Right forelimb (tissue), 1 donor: ENCODE data around the gene LGALS3BP.

Source experiments
- DNase-seq: peaks from one replicate; pipeline ENCODE4 v3.0.0-alpha.2; 2018

Gene LGALS3BP

GRCh38 chr17:78935419-78936323 lies 44.1 kb downstream of the LGALS3BP start:
- peak; percentile 82 for DNase-seq

- no peak for DNase-seq
These were observed 44.9 kb downstream of the LGALS3BP start for GRCh38 chr17:78934681-78935418.

- DNase-seq, result peak; percentile 97
These were observed 45.7 kb downstream of the LGALS3BP start for GRCh38 chr17:78933959-78934568.

DNA sequence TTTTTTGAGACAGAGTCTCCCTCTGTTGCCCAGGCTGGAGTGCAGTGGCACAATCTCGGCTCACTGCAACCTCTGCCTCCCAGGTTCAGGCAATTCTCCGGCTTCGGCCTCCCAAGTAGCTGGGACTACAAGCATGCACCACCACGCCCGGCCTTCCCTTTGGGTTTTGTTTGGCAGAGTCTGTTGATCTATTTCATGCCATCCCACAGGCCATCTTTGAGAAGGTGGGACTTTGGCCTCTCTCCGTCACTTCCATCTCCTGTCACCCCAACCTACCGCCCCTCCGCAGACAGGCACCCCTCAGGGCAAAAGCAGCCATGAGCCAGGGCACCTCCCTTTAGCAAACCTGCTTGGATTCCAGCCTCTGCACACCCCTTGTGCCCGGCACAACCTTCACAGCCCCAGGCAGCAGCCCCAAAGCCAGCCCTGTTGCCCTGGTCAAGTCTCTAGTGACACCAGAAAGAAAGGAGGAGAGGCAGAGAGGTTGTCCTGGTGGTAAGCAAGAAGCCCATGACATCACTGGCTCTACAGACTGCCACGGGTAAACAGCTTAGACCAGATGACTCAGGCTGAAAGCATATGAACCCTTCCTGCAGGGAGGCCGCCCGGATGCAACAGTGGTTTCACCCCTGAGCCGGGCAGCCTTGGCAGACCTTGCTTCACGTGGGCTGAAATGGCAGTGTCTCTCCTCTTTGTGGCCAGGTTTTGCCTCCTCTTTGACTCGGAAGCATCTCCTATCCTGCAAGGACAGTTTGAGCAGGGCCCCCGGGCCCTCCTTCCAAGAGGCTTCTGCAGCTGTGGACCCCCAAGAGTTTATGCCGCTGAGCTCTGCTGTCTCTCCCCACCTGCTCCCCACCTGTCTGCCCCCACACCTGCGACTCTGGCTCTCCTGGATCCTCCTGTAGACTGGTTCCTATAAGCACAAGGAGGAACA lies 46.4 kb downstream of the LGALS3BP start:
- DNase-seq, result no peak

DNA sequence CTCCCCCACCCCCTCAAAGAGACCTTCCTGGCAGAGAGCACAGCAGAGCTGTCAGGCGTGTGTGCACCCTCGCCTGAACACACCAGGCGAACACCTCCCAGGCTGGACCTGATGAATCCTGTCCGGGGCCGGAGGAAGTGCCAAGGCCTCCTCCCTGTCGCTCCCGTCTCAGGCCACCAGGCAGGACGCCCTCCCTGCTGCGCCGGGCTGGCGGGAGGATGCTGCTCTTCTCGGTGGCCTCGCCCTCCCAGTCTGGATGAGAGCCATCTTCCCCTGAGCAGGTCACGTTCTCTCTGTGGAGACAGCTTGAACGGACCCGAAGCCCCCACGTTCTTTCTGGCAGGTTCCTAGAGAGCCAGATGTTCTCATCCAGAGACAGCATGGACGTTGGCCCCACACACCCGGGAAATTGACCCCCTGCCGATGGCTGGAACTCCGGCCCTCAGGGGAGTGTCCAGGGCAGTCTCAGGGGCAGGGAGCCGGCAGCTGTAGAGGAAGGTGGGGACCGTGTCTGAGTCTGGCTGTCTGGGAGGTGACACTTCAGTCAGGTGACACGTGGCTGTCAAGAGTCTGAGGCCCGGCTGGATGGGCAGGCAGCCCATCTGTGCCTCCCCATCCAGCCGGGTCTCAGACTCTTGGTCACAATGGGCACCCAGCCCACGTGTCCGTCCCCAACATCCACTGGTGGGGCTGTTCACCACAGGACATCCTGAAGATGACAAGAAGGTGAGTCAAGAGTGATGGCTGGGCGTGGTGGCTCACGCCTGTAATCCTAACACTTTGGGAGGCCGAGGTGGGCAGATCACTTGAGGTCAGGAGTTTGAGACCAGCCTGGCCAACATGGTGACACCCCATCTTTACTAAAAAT lies 49.6 kb downstream of the LGALS3BP start:
- DNase-seq, result no peak

GRCh38 chr17:78925662-78926555 lies 53.8 kb downstream of the LGALS3BP start:
- peak; percentile 87 for DNase-seq

DNA sequence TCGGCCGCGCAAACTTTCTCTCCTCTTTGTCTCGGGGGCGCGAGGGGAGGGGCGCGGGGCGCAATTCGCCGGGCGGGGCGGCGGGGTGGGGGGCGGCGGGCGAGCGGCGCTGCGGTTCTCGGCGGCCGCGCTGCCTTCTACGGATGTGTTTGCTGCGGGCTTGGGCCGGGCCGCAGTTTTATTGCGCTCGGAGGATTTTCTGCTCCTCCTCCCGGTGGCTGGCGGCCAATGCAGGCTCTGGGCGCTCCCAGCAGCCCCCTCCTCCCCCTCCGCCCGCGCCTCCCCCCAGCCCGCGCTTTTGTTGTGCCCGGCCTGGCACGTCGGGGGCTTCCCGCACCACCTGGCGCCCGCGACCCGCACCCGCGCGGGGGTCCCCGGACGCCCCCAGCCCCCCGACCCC lies 54.5 kb downstream of the LGALS3BP start, which contains the start of gene TIMP2:
TSS of gene TIMP2 (minus strand) at position 154 of the 400 bp plus-strand sequence. CDS start 299 bp downstream, outside the sequence.
- DNase-seq, result peak; percentile 93

GRCh38 chr17:78924481-78925151 lies 55.1 kb downstream of the LGALS3BP start:
- DNase-seq, result peak; percentile 71

DNA sequence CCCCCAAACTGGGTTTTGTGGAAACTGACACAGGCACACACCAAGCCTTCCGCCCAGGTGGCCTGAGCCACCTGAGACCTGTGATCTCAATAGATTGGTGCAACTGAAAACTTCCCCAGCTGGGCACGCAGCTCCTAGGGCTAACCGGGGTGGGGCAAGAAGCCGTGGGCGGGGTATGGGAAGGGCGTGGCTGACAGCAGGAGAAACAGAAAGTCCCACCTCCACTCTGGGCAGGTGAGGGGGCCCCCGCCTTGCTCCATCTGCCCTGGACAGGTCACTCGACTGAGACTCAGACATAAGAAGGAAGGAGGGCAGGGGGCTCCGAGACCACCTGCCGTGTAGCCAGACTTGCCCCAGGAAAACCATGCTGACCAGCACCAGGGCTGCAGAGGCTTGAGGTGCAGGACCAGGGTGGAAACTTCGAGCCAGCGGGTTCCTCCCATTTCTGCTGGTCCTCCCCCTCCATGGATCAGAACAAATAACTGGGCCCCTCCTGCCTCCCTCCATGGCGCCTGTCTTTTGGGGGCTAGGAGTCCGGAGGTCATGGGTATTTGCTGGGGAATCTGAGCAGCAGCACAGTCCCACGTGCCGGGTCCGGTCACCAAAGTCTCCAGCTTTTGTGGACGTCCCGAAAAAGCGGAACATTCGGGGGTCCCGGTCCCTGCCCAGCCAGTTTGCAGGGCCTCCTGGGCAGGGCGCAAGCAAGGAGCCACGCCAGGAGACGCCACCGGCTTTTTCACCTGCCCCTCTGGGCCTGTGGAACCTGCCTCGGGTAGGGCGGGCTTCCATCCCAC lies 55.9 kb downstream of the LGALS3BP start:
- no peak for DNase-seq

DNA sequence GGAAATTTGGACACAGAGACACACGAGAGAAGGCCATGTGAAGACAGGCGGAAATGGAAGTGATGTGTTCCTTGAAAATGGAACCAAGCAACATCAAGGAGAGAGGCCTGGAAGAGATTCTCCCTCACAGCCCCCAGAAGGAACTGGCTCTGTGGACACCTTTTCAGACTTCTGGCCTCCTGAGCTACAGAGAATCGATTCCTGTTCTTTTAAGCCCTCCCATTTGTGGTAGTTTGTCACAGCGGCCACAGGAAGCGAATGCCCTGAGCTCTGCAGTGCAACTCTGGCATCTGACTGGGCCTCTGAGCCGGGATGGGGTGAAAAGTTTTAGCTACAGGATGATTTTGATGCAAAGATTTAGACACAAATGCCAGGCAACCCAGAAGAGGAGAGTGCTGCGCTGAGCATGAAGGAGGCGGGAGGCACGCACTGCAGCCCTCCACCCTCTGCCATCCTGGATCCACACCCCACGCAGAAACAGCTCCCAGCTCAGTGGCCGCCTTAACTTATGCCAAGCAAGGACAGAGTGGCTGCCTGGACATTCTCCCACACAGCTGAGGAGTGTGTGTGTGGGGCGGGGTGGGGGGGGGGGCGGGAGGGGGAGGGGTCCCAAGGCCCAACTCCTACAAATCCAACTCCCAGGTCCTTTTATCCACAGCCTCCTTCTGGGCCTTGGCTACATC lies 56.8 kb downstream of the LGALS3BP start:
- DNase-seq, result no peak

GRCh38 chr17:78921437-78921971 lies 58.2 kb downstream of the LGALS3BP start:
- peak; percentile 70 for DNase-seq
